Endothelial cell of umbilical vein (primary cell): ENCODE measurements around the gene NRARP. TPM values are rescaled to one million over a fixed set of nuclear protein-coding genes. Genes with fewer than 3 reads are reported as not detected.

Experiments used
- BruUV-seq: library from RNA; stranded (reverse); fragments of 400-500 nt; replicated peaks from 2 replicates; lab custom pipeline; 2021; lab: Mats Ljungman, UMichigan
- CTCF ChIA-PET: fragments of 300-600, 350-600 bp; sonication (Branson Sonifier 250); formaldehyde crosslinking; loops from one replicate; lab custom pipeline; 2021; ENCODE audit warnings: antibody characterized with exemption, inconsistent platforms; lab: Charles Lee
- POLR2A ChIA-PET: fragments of 300-600, 350-600 bp; sonication (Branson Sonifier 250); formaldehyde crosslinking; loops from one replicate; lab custom pipeline; 2021; ENCODE audit warnings: antibody characterized with exemption, inconsistent platforms; lab: Charles Lee
- DNase-seq: peaks from one replicate; pipeline ENCODE4 v3.0.0-alpha.2; 2011; ENCODE audit warnings: low read depth, low spot score
- FAIRE-seq: peaks from 2 replicates; lab custom pipeline; 2011; peaks lifted over from hg19 to GRCh38; lab: Jason Lieb, UNC
- H2AFZ ChIP-seq: 2 replicates; pipeline ENCODE4 v1.6.0; 2012; ENCODE audit warnings: low read depth, low read length, control low read depth, inconsistent platforms
- H3K27ac ChIP-seq: 2 replicates; pipeline ENCODE4 v1.5.1; 2011; ENCODE audit warnings: low read depth, mild to moderate bottlenecking, control low read depth, low read length, moderate library complexity; ENCODE audit not compliant: insufficient read depth
- H3K27me3 ChIP-seq, 2 experiments: 2 replicates each; pipeline versions ENCODE4 v1.6.0 to v1.6.1; 2011; ENCODE audit warnings: low read length in 2 of 2, mixed read lengths in 1 of 2; ENCODE audit not compliant: control insufficient read depth in 2 of 2, insufficient read depth in 2 of 2
- H3K36me3 ChIP-seq, 2 experiments: 2 replicates in 1 of 2; 3 replicates in 1 of 2; pipeline ENCODE4 v1.5.1; 2011; ENCODE audit warnings: low read length in 2 of 2, mild to moderate bottlenecking in 1 of 2, moderate library complexity in 1 of 2; ENCODE audit not compliant: control insufficient read depth in 2 of 2, insufficient read depth in 2 of 2; ENCODE audit errors: extremely low read depth in 1 of 2
- H3K4me1 ChIP-seq: 3 replicates; pipeline ENCODE4 v1.5.1; 2011; ENCODE audit warnings: mild to moderate bottlenecking, low read length; ENCODE audit not compliant: control insufficient read depth, insufficient read depth; ENCODE audit errors: extremely low read depth
- H3K4me2 ChIP-seq: 2 replicates; pipeline ENCODE4 v1.6.1; 2011; ENCODE audit warnings: low read length, control low read depth, mixed read lengths; ENCODE audit not compliant: insufficient read depth
- H3K4me3 ChIP-seq, 3 experiments: fragments of 200-600 bp in 1 of 3; sonication (generic), shearing (Covaris generic) in 1 of 3; replicated peaks in 1 of 3; 2 replicates each; pipeline ENCODE4 v1.5.1; 2011 to 2016; ENCODE audit warnings: control low read depth in 3 of 3, low read length in 3 of 3, mild to moderate bottlenecking in 2 of 3, inconsistent platforms in 1 of 3, low read depth in 1 of 3, moderate library complexity in 1 of 3; ENCODE audit not compliant: insufficient read depth in 1 of 3
- H3K79me2 ChIP-seq: 2 replicates; pipeline ENCODE4 v1.6.0; 2012; ENCODE audit warnings: low read length, inconsistent platforms; ENCODE audit not compliant: control insufficient read depth, insufficient read depth
- H3K9ac ChIP-seq: replicated peaks from 2 replicates; pipeline ENCODE3; 2011; ENCODE audit warnings: low read length, control low read depth; ENCODE audit not compliant: insufficient read depth; ENCODE audit errors: extremely low read depth
- H3K9me1 ChIP-seq: replicated peaks from 3 replicates; pipeline ENCODE4 v1.6.0; 2011; ENCODE audit warnings: mild to moderate bottlenecking, low read length; ENCODE audit not compliant: control insufficient read depth, insufficient read depth; ENCODE audit errors: extremely low read depth
- H3K9me3 ChIP-seq: replicated peaks from 2 replicates; pipeline ENCODE4 v1.5.1; 2012; ENCODE audit warnings: low read length, inconsistent platforms; ENCODE audit not compliant: control insufficient read depth, insufficient read depth
- H4K20me1 ChIP-seq: replicated peaks from 2 replicates; pipeline ENCODE3; 2011; ENCODE audit warnings: mild to moderate bottlenecking, low read length; ENCODE audit not compliant: control insufficient read depth, insufficient read depth; ENCODE audit errors: extremely low read depth
- EZH2 ChIP-seq: IDR thresholded peaks from 2 replicates; pipeline ENCODE4 v1.6.1; 2012; ENCODE audit warnings: borderline replicate concordance, low read depth, mild to moderate bottlenecking, moderate library complexity, low read length, inconsistent platforms; ENCODE audit not compliant: severe bottlenecking
- FOS ChIP-seq: IDR thresholded peaks from 2 replicates; pipeline ENCODE4 v1.6.1; 2011; ENCODE audit warnings: mild to moderate bottlenecking, low read length, moderate library complexity, borderline replicate concordance; ENCODE audit not compliant: insufficient read depth
- GATA2 ChIP-seq: IDR thresholded peaks from 2 replicates; pipeline ENCODE4 v1.7.0; 2011; ENCODE audit warnings: low read depth, mild to moderate bottlenecking, moderate library complexity, mixed read lengths, low read length; ENCODE audit not compliant: insufficient read length, insufficient read depth
- JUN ChIP-seq: IDR thresholded peaks from 2 replicates; pipeline ENCODE4 v1.6.1; 2011; ENCODE audit warnings: borderline replicate concordance, low read depth; ENCODE audit not compliant: insufficient read length, insufficient read depth
- MYC ChIP-seq: IDR thresholded peaks from one replicate; pipeline ENCODE4 v1.6.1; 2011; ENCODE audit warnings: mild to moderate bottlenecking, low read depth, low read length
- POLR2A ChIP-seq: IDR thresholded peaks from 2 replicates; pipeline ENCODE4 v1.6.1; 2012; ENCODE audit warnings: low read depth, mild to moderate bottlenecking, control low read depth, low read length
- POLR2AphosphoS5 ChIP-seq: IDR thresholded peaks from 2 replicates; pipeline ENCODE4 v1.6.1; 2012; ENCODE audit warnings: low read depth, mild to moderate bottlenecking, control low read depth, low read length, moderate library complexity; ENCODE audit not compliant: insufficient read depth
- dilution Hi-C: fragments of 300-500 bp; cut with MboI; formaldehyde crosslinking; loops from one replicate; pipeline ENCODE4 v1.15.0; 2019; ENCODE audit warnings: low sequenced_read_pairs; ENCODE audit not compliant: extremely low pct_ligation_motif_present
- intact Hi-C: fragments of 100-400 bp; cut with micrococcal nuclease; formaldehyde crosslinking; loops from one replicate; pipeline ENCODE4 v1.10.0; 2022
- polyA plus RNA-seq, 4 experiments: library from polyadenylated mRNA; depleted of rRNA in 3 of 4; stranded (reverse) in 3 of 4; unstranded in 1 of 4; fragments of >200 nt; gene quantifications; 2 replicates each; pipeline versions ENCODE4 v1.2.1 to v1.2.3, GENCODE V29; 2011 to 2012; ENCODE audit warnings: missing spikeins in 1 of 4
- total RNA-seq: library from RNA; stranded (reverse); gene quantifications from 2 replicates; pipeline ENCODE4 v1.2.3, GENCODE V29; 2021
- TF ChIP-seq, protein P1 (sequence below), 2 donors: IDR thresholded peaks; 1 replicate in 1 of 2; 2 replicates in 1 of 2; pipeline ENCODE4 v1.5.1; 2011; ENCODE audit warnings: low read length in 2 of 2, mild to moderate bottlenecking in 2 of 2, moderate library complexity in 2 of 2, control low read depth in 1 of 2, inconsistent platforms in 1 of 2, low read depth in 1 of 2; ENCODE audit not compliant: insufficient read depth in 1 of 2; ENCODE audit errors: extremely low read depth in 1 of 2
- TF ChIP-seq, protein P2 (sequence below): IDR thresholded peaks from 2 replicates; pipeline ENCODE4 v1.6.1; 2011; ENCODE audit not compliant: insufficient read depth, insufficient read length

NRARP gene
- total and polyA plus RNA-seq, 2 donors (not counting 3 experiments of a cell fraction or from before 2014, with no cell fraction given): 50.0 to 72.9 TPM

DNA sequence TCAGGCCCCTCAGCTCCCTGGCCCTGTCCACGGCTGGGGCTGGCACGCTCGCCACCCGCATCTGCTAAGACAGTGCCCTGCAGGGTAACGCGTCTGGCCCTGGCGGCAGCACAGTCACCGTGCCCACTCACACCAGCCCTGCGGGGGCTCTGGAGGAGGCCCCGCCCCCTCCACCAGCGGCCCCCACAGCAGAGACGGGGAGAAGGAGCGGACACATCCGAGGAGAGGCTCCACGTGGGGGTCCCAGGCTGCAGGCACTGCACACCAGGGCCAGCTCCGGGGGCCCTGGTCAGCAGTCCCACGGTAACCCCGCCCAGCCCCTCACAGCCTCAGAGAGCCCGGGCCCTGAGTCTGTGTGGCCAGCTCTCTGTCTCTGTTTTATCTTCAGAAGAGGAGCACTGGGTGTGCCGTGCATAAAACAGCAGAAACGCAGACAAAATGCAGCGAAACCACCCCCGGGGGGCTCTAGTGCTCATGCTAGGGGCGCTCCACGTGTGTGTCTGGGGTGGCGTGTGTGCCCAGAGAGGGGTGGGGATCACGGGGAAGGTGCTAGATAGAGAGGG, 47.5 kb upstream of the NRARP start:
- Histone ChIP-seq H3K4me1 (peaks cover 15% of the 10 kb centered on the region), H2AFZ (no peak overlapping the region), H3K9me3 (no peaks in the 10 kb centered on the region), H3K9me1 (no peaks in the 10 kb centered on the region), H3K36me3 (peaks cover 0 to 2% of the 10 kb centered on the region in 2 experiments), H3K9ac (no peak overlapping the region), H3K79me2 (no peaks in the 10 kb centered on the region), H3K4me2 (no peak overlapping the region), H3K27ac (no peak overlapping the region), H3K4me3 (no peak overlapping the region), H4K20me1 (no peaks in the 10 kb centered on the region), H3K27me3 (no peaks in the 10 kb centered on the region)
- intact Hi-C loops (loop anchor here (5.0 kb wide), 1 partner anchor 38 kb away; no protein-coding TSS in a partner anchor), dilution Hi-C loops (no loop called here)
- no peak for DNase-seq
- ChIA-PET CTCF (interaction anchor here (1.7 kb wide), 1 partner anchor 47 kb away, joined by 4 read pairs; the partner anchor contains the start of gene NRARP), POLR2A (no interaction called here)
- TF ChIP-seq MYC (no peak), GATA2 (no peak), POLR2AphosphoS5 (no peak), FOS (no peak), POLR2A (no peak), EZH2 (no peak), JUN (no peak)
- TF ChIP-seq, protein P1, sequence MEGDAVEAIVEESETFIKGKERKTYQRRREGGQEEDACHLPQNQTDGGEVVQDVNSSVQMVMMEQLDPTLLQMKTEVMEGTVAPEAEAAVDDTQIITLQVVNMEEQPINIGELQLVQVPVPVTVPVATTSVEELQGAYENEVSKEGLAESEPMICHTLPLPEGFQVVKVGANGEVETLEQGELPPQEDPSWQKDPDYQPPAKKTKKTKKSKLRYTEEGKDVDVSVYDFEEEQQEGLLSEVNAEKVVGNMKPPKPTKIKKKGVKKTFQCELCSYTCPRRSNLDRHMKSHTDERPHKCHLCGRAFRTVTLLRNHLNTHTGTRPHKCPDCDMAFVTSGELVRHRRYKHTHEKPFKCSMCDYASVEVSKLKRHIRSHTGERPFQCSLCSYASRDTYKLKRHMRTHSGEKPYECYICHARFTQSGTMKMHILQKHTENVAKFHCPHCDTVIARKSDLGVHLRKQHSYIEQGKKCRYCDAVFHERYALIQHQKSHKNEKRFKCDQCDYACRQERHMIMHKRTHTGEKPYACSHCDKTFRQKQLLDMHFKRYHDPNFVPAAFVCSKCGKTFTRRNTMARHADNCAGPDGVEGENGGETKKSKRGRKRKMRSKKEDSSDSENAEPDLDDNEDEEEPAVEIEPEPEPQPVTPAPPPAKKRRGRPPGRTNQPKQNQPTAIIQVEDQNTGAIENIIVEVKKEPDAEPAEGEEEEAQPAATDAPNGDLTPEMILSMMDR (IDR thresholded peaks at IDR 0.05; ENCODE audit: extremely low read depth in 1 of 2, insufficient read depth in 1 of 2, low read depth in 1 of 2, low read length in 2 of 2): no peak
- TF ChIP-seq, protein P2, sequence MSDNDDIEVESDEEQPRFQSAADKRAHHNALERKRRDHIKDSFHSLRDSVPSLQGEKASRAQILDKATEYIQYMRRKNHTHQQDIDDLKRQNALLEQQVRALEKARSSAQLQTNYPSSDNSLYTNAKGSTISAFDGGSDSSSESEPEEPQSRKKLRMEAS: no peak
- BruUV-seq: no TSS peak
- no peak for FAIRE-seq
